ENCODE measurements around the gene SMYD1.

Gene SMYD1

GRCh38 chr2:88123975-88124917 lies 56.6 kb downstream of the SMYD1 start:
- no peak for DNase-seq

DNA sequence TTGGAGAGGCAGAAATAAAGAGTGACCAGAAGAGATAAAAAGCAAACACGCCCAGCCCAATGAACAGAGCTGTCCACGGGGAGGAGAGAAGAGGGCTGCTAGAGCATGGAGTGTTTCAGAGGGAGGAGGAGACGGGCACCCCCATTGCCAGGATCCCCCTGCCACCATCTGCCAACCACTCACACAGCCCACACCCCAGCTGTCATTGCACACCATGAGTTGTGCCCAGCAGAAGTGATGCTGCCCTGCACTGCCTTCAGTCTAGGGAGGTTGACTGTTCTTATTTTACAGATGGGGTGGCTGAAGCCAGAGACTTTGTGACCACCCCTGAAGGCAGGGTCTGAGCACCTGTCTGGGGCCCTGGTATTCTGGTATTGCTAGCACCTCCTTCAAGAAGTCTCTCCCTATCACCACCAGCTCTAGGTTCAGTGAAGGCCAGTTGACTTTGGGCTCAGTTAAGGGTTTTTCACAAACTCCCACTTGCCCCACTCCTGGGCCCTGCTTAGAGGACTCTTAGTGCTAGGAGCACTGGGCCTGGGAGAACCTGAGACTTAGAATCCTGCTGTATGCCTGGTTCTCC lies 57.8 kb downstream of the SMYD1 start:
- DNase-seq, result no peak

DNA sequence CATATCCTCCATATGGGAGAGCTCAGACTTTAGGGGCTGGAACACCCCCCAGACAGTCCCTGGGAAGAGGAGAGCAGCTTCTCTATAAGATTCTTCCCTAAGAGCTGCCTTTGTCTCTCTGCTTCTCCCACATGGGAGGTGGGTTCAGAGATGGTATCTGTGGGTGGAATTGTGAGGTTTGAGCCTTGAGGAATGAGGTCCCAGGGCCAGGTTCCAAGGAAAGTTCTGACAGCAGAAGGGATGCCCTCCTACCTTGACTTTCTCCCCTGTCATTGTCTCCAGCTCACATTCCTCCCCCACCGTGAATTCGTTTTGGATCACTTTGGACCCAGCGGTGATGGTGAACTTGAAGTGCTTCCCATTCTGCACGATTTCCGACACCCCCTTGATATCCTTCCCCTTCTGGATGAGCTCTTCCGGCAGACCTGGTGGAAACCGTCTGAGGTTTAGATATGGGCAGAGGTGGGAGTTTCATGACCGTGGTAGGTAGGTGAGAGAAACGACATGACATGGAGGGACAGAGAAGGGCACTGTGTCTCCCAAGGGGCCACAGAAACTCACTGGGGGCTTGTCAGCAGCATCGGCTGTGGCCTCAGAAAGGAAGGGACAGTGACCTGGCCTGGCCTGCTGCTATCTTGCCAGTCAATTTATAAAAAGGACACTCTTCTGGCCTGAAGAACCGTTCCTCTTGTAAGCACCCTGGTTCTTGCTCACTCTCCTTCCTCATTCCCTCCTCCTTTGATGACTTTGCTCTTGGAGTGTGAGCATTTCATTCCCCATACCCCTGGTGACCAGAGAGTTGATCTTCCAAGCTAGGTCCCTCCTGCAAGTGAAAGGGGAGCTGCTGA lies 58.5 kb downstream of the SMYD1 start:
- DNase-seq, result no peak

DNA sequence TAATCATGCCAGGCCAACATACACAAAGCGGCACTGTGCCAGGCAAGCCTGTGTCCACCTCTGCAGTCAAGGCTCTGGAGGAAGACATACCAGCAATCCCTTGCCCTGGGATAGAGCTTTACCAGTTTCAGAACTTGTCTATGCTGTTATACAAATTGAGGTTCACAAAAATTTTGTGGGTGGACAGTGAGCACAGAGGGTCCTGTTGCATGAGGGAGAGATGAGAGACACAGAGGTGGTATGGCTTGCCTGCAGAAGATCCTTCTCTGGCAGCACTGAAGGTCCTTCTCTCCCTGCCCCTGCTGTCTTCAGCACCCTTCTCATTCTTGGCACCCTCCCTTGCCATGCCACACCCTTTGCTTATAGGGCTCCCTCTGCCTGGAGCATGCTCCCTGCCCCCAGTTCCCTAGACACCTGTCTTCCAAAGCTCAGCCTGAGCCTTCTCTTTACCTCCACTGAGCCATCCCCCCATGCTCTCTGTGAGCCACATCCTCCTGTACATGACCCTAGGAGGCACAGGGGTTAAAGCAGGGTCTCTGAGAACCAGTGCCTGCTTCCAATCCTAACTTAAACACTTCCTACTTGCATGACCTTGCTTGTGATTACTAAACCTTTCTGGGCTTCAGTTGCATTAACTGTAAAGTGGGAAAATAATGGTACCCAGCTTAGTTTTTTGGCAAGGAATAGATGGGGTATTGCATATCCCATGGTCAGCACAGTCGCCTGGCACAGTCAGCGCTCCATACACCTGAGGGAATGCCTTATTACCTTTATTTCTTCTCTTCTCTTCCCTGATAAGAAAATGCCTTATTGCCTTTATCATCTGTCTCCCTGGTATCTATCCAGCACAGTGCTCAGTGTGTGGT lies 59.4 kb downstream of the SMYD1 start:
- no peak for DNase-seq

- no peak for DNase-seq
These were observed 59.9 kb downstream of the SMYD1 start for GRCh38 chr2:88127638-88127887.

- DNase-seq, result no peak
These were observed 60.4 kb downstream of the SMYD1 start, which contains the start of gene FABP1 for GRCh38 chr2:88127888-88128653. TSS of gene FABP1 (minus strand) at chr2:88128062. CDS start at chr2:88128017, 45 bp downstream.

GRCh38 chr2:88128654-88129312 lies 61.2 kb downstream of the SMYD1 start:
- DNase-seq, result no peak

GRCh38 chr2:88129313-88129959 lies 61.8 kb downstream of the SMYD1 start:
- DNase-seq, result no peak

- no peak for DNase-seq
These were observed 63.8 kb downstream of the SMYD1 start for GRCh38 chr2:88131201-88131998.

GRCh38 chr2:88131999-88132368 lies 64.4 kb downstream of the SMYD1 start:
- no peak for DNase-seq

- DNase-seq, result no peak
These were observed 66.2 kb downstream of the SMYD1 start for GRCh38 chr2:88133875-88134274.

- DNase-seq, result no peak
These were observed 69.2 kb downstream of the SMYD1 start for GRCh38 chr2:88136817-88137216.

DNA sequence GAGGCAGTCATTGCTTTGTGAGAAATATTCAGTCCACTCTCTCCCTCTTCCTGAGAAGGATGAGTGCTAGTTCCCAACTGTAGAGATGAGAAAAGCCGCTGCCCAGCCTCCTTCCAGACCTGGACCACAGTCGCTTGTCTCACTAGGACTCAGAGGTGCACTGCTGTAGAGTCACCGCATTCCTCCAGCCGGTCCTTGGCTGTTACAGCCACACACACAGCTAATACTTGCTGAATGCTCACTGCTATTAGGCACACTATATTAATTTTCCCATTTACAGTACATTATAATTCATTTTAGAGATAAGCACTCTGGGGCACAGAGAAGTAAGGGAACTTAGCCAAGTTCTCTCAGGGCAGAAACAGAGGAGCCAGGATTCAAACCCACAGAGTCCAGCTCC lies 70.2 kb downstream of the SMYD1 start:
- no peak for DNase-seq

DNA sequence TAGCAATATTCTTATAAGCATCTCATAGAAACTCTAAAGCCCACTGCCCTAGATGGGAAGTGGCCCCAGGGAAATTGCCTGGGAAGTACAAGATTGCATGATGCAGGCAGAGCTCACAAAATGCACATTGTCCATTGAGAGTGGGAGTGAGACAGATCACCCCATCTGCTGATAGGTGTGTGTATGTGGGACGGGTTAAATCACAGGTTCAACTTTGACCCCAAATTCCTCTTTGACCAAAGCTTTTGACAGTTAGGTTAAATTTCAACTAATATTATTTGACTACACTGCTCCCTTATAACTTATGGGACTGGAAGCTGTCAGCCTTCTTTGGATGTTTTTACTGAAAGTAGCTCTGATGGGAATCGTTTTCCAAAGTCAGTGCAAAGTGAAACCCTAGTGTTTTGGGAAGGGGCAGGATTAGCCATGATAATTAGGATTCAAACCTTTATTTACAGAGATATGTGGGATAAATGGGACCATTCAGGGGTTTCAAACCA lies 71.6 kb downstream of the SMYD1 start:
- DNase-seq, result no peak

GRCh38 chr2:88139804-88140203 lies 72.2 kb downstream of the SMYD1 start:
- no peak for DNase-seq

DNA sequence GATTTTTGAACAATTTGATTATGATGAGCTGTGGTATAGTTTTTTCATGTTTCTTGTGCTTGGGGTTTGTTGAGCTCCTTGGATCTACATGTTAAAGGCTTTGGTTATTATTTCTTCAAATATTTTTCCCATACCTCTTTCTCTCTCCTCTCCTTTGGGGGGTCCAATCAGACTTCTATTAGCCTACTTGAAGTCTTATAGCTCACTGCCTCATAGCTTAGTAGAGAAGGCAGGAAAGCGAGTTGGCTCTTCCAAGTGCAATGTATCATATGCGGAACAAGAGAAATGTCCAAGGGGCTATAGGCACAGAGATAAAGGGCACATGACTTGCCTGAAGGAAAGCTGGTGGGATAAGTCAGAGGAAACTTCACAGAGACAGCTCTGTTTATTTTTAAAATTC lies 74.3 kb downstream of the SMYD1 start:
- no peak for DNase-seq

DNA sequence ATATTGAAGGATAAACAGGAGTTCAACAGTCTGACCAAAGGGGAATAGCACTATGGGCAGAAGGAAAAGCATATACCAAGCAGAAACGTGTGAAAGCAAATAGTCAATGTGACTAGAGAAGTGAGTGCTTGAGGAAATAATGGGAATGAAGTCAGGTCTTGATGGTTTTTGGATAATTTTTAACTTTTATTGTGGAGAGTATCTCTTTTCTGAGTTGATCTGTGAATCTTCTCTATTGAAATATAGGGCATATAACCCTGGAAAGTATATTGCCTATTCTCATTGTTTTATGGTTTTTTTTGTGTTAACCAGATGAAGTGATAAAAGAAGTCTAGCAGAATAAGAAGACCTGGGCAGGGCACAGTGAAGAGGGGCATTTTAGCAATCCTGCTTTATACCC lies 76.6 kb downstream of the SMYD1 start:
- DNase-seq, result no peak

GRCh38 chr2:88144914-88145497 lies 77.4 kb downstream of the SMYD1 start:
- no peak for DNase-seq

DNA sequence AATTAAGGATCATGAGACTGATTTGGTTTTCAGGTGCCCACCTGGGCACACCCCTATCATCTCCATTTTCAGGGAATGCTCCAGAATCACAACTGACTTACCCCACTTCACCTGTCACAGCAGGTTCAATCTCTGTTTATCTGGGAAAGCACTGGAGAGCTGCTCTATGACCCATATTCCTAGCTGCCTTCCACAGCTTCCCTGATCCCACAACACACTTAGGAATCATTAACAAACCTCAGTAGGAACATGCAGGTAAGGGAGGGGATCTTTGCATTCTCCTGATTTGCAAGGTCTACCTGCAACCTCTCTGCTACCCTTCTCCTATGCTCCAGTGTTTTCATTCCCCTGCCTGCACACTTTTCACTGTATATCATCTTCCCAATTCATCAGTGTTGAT lies 79.0 kb downstream of the SMYD1 start:
- no peak for DNase-seq

Data from NCI-H1694 (cell line).